Suprapubic skin (tissue), 4 donors: ENCODE data around the gene TRRAP. TPM values are rescaled to one million over a fixed set of nuclear protein-coding genes. Genes with fewer than 3 reads are reported as not detected.

Source experiments
- DNase-seq, 2 donors: peaks; one replicate each; pipeline ENCODE4 v3.0.0-alpha.2; 2019; ENCODE audit warnings: low spot score in 2 of 2
- H3K27ac ChIP-seq: fragments of 200-600 bp; sonication (generic); one replicate; pipeline ENCODE4 v1.5.1; 2019
- H3K27me3 ChIP-seq: fragments of 200-600 bp; sonication (generic); one replicate; pipeline ENCODE4 v1.5.1; 2019
- H3K36me3 ChIP-seq: fragments of 200-600 bp; sonication (generic); one replicate; pipeline ENCODE4 v1.5.1; 2019
- H3K4me1 ChIP-seq: fragments of 200-600 bp; sonication (generic); one replicate; pipeline ENCODE4 v1.5.1; 2019
- H3K4me3 ChIP-seq: fragments of 200-600 bp; sonication (generic); one replicate; pipeline ENCODE4 v1.5.1; 2019; ENCODE audit warnings: mild to moderate bottlenecking
- H3K9me3 ChIP-seq: fragments of 200-600 bp; sonication (generic); one replicate; pipeline ENCODE4 v1.5.1; 2019
- CTCF ChIP-seq, 2 donors: fragments of 200-600 bp in 1 of 2; fragments of 450-650 bp in 1 of 2; sonication (generic) in 1 of 2; IDR thresholded peaks; one replicate each; pipeline ENCODE4 v1.5.1; 2016 to 2019; ENCODE audit warnings: antibody characterized with exemption in 2 of 2, mild to moderate bottlenecking in 1 of 2, moderate library complexity in 1 of 2
- EP300 ChIP-seq: sonication (generic); formaldehyde crosslinking; IDR thresholded peaks from one replicate; pipeline ENCODE4 v1.6.1; 2017; ENCODE audit warnings: antibody characterized with exemption
- POLR2A ChIP-seq, 2 donors: fragments of 450-650 bp; IDR thresholded peaks; one replicate each; pipeline ENCODE4 v1.6.1; 2017; ENCODE audit warnings: antibody characterized with exemption in 2 of 2, mild to moderate bottlenecking in 2 of 2, moderate library complexity in 2 of 2
- POLR2AphosphoS5 ChIP-seq, 3 donors: sonication (generic); formaldehyde crosslinking; IDR thresholded peaks; one replicate each; pipeline ENCODE4 v1.6.1; 2017; ENCODE audit warnings: antibody characterized with exemption in 3 of 3
- WGBS: methylation state at CpG from one replicate; pipeline ENCODE4 v1.1.5; 2018; 5-methylcytosine and 5-hydroxymethylcytosine counted together
- total RNA-seq, 4 donors: library from RNA; depleted of rRNA; stranded (reverse); fragments of >200 nt; gene quantifications; one replicate each; pipeline ENCODE4 v1.1.0, GENCODE V29; 2016

Gene TRRAP
- total RNA-seq, 4 donors from 2014 or later: 46.2 to 97.1 (median 65.7) TPM

DNA sequence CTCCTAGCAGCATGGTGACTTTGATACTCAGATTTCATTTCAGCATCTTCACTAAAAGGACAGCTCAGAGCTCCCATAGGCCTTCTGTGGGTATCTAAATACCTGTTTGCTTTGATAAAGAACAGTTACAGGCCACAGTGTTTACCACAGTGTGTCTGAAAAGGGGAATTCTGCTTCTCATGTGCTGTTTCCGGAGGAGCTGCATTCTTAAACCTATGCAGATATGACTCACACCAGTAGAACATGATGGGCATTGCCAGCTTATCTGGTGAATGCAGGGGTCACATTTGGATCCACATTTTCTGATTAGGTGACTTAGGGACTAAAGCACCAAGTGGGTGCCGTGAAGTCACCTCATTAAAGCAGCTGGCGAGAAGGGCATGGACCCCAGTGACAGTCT, 52.6 kb downstream of the TRRAP start:
- Histone ChIP-seq H3K36me3 (peaks cover 100% of the 10 kb centered on the region), H3K9me3 (no peaks in the 10 kb centered on the region), H3K4me3 (no peak overlapping the region), H3K27ac (no peak overlapping the region), H3K27me3 (no peaks in the 10 kb centered on the region), H3K4me1 (no peaks in the 10 kb centered on the region)
- whole genome bisulfite sequencing: 83% methylated on average over 3 of the region's 3 CpGs
- TF ChIP-seq EP300: no peak
- no peak for TF ChIP-seq CTCF (IDR thresholded peaks at IDR 0.05)
- TF ChIP-seq POLR2A (IDR thresholded peaks at IDR 0.05): no peak
- TF ChIP-seq POLR2AphosphoS5 (IDR thresholded peaks at IDR 0.05): no peak
- DNase-seq: no peak

DNA sequence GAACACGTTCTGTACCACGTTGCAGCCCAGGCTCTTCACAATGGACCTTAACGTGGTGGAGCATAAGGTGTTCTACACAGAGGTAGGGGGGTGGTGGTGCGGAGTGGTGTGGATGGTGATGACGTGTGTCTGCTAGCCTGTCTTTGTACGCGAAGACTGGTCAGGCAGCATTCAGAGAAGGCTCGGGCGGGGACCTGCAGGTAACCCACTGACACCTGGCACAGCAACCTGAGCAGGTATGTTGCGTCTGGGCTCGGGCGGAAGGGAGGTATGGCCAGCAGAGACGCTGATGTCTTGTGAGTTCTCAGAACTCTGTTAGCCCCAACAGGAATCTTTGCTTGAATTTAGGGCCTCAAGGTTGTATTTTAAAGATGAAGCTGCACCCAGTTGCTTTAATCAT, 55.0 kb downstream of the TRRAP start:
- Histone ChIP-seq H3K4me1 (no peaks in the 10 kb centered on the region), H3K4me3 (no peak overlapping the region), H3K9me3 (no peaks in the 10 kb centered on the region), H3K27me3 (no peaks in the 10 kb centered on the region), H3K36me3 (peaks cover 100% of the 10 kb centered on the region), H3K27ac (no peak overlapping the region)
- no peak for DNase-seq
- no peak for TF ChIP-seq EP300
- TF ChIP-seq CTCF (IDR thresholded peaks at IDR 0.05): no peak
- no peak for TF ChIP-seq POLR2A (IDR thresholded peaks at IDR 0.05)
- no peak for TF ChIP-seq POLR2AphosphoS5 (IDR thresholded peaks at IDR 0.05)
- 86% methylated on average over 13 of the region's 13 CpGs for WGBS

DNA sequence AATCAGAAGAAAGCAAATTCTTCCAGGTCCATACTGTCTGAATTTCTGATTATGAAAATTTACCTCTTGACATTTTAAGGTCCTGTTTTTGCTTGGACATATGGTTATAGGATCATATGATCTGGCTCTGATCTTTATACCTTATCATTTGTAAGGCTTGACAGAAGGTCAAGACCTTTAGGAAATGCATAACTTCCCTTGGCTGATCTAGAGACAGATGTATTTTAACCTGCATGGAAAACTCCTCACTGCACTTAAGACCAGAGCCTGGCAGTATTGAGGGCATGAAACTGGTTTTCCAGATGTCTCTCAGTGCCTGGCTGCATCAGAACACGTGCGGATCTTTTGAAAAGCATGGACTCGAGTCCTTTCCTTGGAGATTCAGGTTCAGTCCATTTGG, 55.9 kb downstream of the TRRAP start:
- TF ChIP-seq EP300: no peak
- no peak for TF ChIP-seq POLR2AphosphoS5 (IDR thresholded peaks at IDR 0.05)
- no peak for TF ChIP-seq CTCF (IDR thresholded peaks at IDR 0.05)
- no peak for TF ChIP-seq POLR2A (IDR thresholded peaks at IDR 0.05)
- Histone ChIP-seq H3K36me3 (peaks cover 100% of the 10 kb centered on the region), H3K27ac (no peak overlapping the region), H3K4me3 (no peak overlapping the region), H3K27me3 (no peaks in the 10 kb centered on the region), H3K9me3 (no peaks in the 10 kb centered on the region), H3K4me1 (no peaks in the 10 kb centered on the region)
- WGBS: 91% methylated on average over 3 of the region's 3 CpGs
- no peak for DNase-seq

- peaks cover 100% of the 10 kb centered on the region for H3K36me3 ChIP-seq
- no peaks in the 10 kb centered on the region for H3K4me1 ChIP-seq
- H3K27me3 ChIP-seq: no peaks in the 10 kb centered on the region
- no peaks in the 10 kb centered on the region for H3K9me3 ChIP-seq
- H3K4me3 ChIP-seq: no peak overlapping the region
- no peak overlapping the region for H3K27ac ChIP-seq
- 73% methylated on average over 2 of the region's 2 CpGs for WGBS
- DNase-seq: no peak
- TF ChIP-seq EP300 (no peak), POLR2AphosphoS5 (IDR thresholded peaks at IDR 0.05) (no peak), POLR2A (IDR thresholded peaks at IDR 0.05) (no peak), CTCF (IDR thresholded peaks at IDR 0.05) (no peak)
Measured at GRCh38 chr7:98935811-98936210, 57.5 kb downstream of the TRRAP start.

- H3K27ac ChIP-seq: no peak overlapping the region
- WGBS: 79% methylated on average over 6 of the region's 6 CpGs
- no peak for DNase-seq
- TF ChIP-seq EP300 (no peak), POLR2A (IDR thresholded peaks at IDR 0.05) (no peak), POLR2AphosphoS5 (IDR thresholded peaks at IDR 0.05) (no peak)
- H3K27me3 ChIP-seq: no peaks in the 10 kb centered on the region
- peaks cover 92% of the 10 kb centered on the region for H3K36me3 ChIP-seq
- H3K4me1 ChIP-seq: no peaks in the 10 kb centered on the region
- no peak overlapping the region for H3K4me3 ChIP-seq
- no peaks in the 10 kb centered on the region for H3K9me3 ChIP-seq
Measured at GRCh38 chr7:98943336-98943735, 65.0 kb downstream of the TRRAP start.

DNA sequence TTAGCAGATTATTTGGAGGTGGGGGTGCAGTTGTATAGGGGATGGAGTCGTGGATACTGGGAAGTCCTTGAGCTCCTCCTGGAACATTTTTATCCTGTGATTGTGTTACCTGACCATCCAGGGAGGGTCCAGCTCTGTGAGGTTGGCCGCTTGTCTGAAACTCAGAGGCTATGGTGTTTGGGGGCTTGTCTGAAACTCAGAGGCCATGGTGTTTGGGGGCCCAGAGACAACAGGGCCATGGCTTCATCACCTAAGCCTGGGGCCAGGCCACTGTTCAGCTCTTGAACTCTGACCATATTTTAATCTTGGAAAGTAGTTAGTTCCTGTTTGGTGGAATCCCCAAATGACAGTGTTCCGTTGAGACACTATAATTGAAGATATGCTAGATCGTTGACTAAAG, 66.1 kb downstream of the TRRAP start:
- Histone ChIP-seq H3K4me1 (no peaks in the 10 kb centered on the region), H3K9me3 (no peaks in the 10 kb centered on the region), H3K27me3 (no peaks in the 10 kb centered on the region), H3K36me3 (peaks cover 92% of the 10 kb centered on the region), H3K27ac (no peak overlapping the region), H3K4me3 (no peak overlapping the region)
- TF ChIP-seq EP300: no peak
- TF ChIP-seq POLR2A (IDR thresholded peaks at IDR 0.05): no peak
- no peak for TF ChIP-seq CTCF (IDR thresholded peaks at IDR 0.05)
- no peak for TF ChIP-seq POLR2AphosphoS5 (IDR thresholded peaks at IDR 0.05)
- 75% methylated on average over 4 of the region's 4 CpGs for WGBS
- DNase-seq: no peak
